NB4 (cell line): Measurements from ENCODE around the gene TRPM5.

Source experiments
- CTCF ChIP-seq: IDR thresholded peaks from one replicate; pipeline ENCODE4 v1.5.1; 2012; ENCODE audit warnings: low read depth, low read length
- MAX ChIP-seq: IDR thresholded peaks from 2 replicates; pipeline ENCODE4 v1.6.1; 2011; ENCODE audit warnings: low read depth, low read length
- MYC ChIP-seq: IDR thresholded peaks from 2 replicates; pipeline ENCODE4 v1.6.1; 2011; ENCODE audit warnings: low read depth, low read length
- POLR2A ChIP-seq: IDR thresholded peaks from 2 replicates; pipeline ENCODE4 v1.6.1; 2011; ENCODE audit warnings: mild to moderate bottlenecking; ENCODE audit not compliant: insufficient read length; ENCODE audit errors: extremely low read depth

GRCh38 chr11:2423157-2424025 lies 20.9 kb downstream of the TRPM5 start:
- TF ChIP-seq CTCF = no peak
- no peak for TF ChIP-seq POLR2A
- TF ChIP-seq MAX = no peak
- no peak for TF ChIP-seq MYC
